ENCODE measurements around the gene DLEC1.

The DLEC1 gene

GRCh38 chr3:37993820-37994638 is 45.0 kb upstream of the DLEC1 start:
- H3K4me2 ChIP-seq (ENCODE audit: low read depth, low read length, poor library complexity, severe bottlenecking), result peak overlapping the region; percentile 69
- H3K9ac ChIP-seq (ENCODE audit: low read depth, low read length, poor library complexity, severe bottlenecking), result peak overlapping the region; percentile 81
- peaks cover 21% of the 10 kb centered on the region for H3K4me1 ChIP-seq (ENCODE audit: insufficient read depth, low read length, poor library complexity, severe bottlenecking)

GRCh38 chr3:37994639-37994972 is 44.4 kb upstream of the DLEC1 start:
- no peak for TF ChIP-seq EZH2phosphoT487 (IDR thresholded peaks at IDR 0.05; ENCODE audit: borderline replicate concordance)
- no peak for TF ChIP-seq CTCF (conservative IDR thresholded peaks at IDR 0.05; ENCODE audit: low read length)
- H3K4me3 ChIP-seq (ENCODE audit: low read length, poor library complexity, severe bottlenecking), result peak overlapping the region; percentile 90
- peak overlapping the region; percentile 69 for H3K4me2 ChIP-seq (ENCODE audit: low read depth, low read length, poor library complexity, severe bottlenecking)
- peak overlapping the region; percentile 94; the same call in 1 of the 2 replicates for H2AFZ ChIP-seq (ENCODE audit: low read length)
- no peaks in the 10 kb centered on the region for H3K27me3 ChIP-seq (ENCODE audit: insufficient read depth, low read length, poor library complexity, severe bottlenecking)
- H3K9ac ChIP-seq (ENCODE audit: low read depth, low read length, poor library complexity, severe bottlenecking), result peak overlapping the region; percentile 81
- H3K9me3 ChIP-seq (ENCODE audit: insufficient read depth, low read depth, low read length), result no peaks in the 10 kb centered on the region
- no peaks in the 10 kb centered on the region for H3K9me2 ChIP-seq (replicated peaks; ENCODE audit: low read depth, low read length)
- peaks cover 3% of the 10 kb centered on the region; the same call in 1 of the 2 replicates for H3K36me3 ChIP-seq (ENCODE audit: insufficient read depth, low read length)
- H3K79me2 ChIP-seq (ENCODE audit: insufficient read depth, low read length), result peaks cover 17% of the 10 kb centered on the region
- no peaks in the 10 kb centered on the region for H3F3A ChIP-seq (ENCODE audit: low read depth)
- peaks cover 21% of the 10 kb centered on the region for H3K4me1 ChIP-seq (ENCODE audit: insufficient read depth, low read length, poor library complexity, severe bottlenecking)
- H4K20me1 ChIP-seq (ENCODE audit: insufficient read depth, low read length, poor library complexity, severe bottlenecking), result no peaks in the 10 kb centered on the region

More at GRCh38 chr3:37993820-37994638, 45.0 kb upstream of the DLEC1 start:
- Histone ChIP-seq H3K36me3 (ENCODE audit: insufficient read depth, low read length) (no peaks in the 10 kb centered on the region), H3K9me3 (ENCODE audit: insufficient read depth, low read depth, low read length) (no peaks in the 10 kb centered on the region), H4K20me1 (ENCODE audit: insufficient read depth, low read length, poor library complexity, severe bottlenecking) (no peaks in the 10 kb centered on the region), H3F3A (ENCODE audit: low read depth) (no peaks in the 10 kb centered on the region), H3K79me2 (ENCODE audit: insufficient read depth, low read length) (peaks cover 17% of the 10 kb centered on the region), H2AFZ (ENCODE audit: low read length) (peak overlapping the region; percentile 94), H3K27me3 (ENCODE audit: insufficient read depth, low read length, poor library complexity, severe bottlenecking) (no peaks in the 10 kb centered on the region), H3K4me3 (ENCODE audit: low read length, poor library complexity, severe bottlenecking) (peak overlapping the region; percentile 90), H3K9me2 (replicated peaks; ENCODE audit: low read depth, low read length) (no peaks in the 10 kb centered on the region)
- no peak for TF ChIP-seq EZH2phosphoT487 (IDR thresholded peaks at IDR 0.05; ENCODE audit: borderline replicate concordance)

- H3K9me2 ChIP-seq (replicated peaks; ENCODE audit: low read depth, low read length), result no peaks in the 10 kb centered on the region
- TF ChIP-seq EZH2phosphoT487 (IDR thresholded peaks at IDR 0.05; ENCODE audit: borderline replicate concordance), result no peak
- no peak for TF ChIP-seq CTCF (conservative IDR thresholded peaks at IDR 0.05; ENCODE audit: low read length)
- H3K4me3 ChIP-seq (ENCODE audit: low read length, poor library complexity, severe bottlenecking), result peak overlapping the region; percentile 90
- no peaks in the 10 kb centered on the region for H3F3A ChIP-seq (ENCODE audit: low read depth)
- peak overlapping the region; percentile 69 for H3K4me2 ChIP-seq (ENCODE audit: low read depth, low read length, poor library complexity, severe bottlenecking)
- H3K9me3 ChIP-seq (ENCODE audit: insufficient read depth, low read depth, low read length), result no peaks in the 10 kb centered on the region
- H3K79me2 ChIP-seq (ENCODE audit: insufficient read depth, low read length), result peaks cover 17% of the 10 kb centered on the region
- peaks cover 21% of the 10 kb centered on the region for H3K4me1 ChIP-seq (ENCODE audit: insufficient read depth, low read length, poor library complexity, severe bottlenecking)
- no peaks in the 10 kb centered on the region for H3K27me3 ChIP-seq (ENCODE audit: insufficient read depth, low read length, poor library complexity, severe bottlenecking)
- H2AFZ ChIP-seq (ENCODE audit: low read length), result no peak overlapping the region
- peaks cover 5% of the 10 kb centered on the region; the same call in 1 of the 2 replicates for H3K36me3 ChIP-seq (ENCODE audit: insufficient read depth, low read length)
- peak overlapping the region; percentile 81 for H3K9ac ChIP-seq (ENCODE audit: low read depth, low read length, poor library complexity, severe bottlenecking)
- no peaks in the 10 kb centered on the region for H4K20me1 ChIP-seq (ENCODE audit: insufficient read depth, low read length, poor library complexity, severe bottlenecking)
Measured at GRCh38 chr3:37995652-37996641, 43.1 kb upstream of the DLEC1 start.

Data from Loucy (cell line).